Hepatocyte (in vitro differentiated cells): ENCODE measurements around the gene C9orf152.

ENCODE experiments used
- EZH2 ChIP-seq: fragments of 200-600 bp; sonication (generic); IDR thresholded peaks from 2 replicates; pipeline ENCODE4 v1.6.1; 2016; ENCODE audit warnings: antibody characterized with exemption, mild to moderate bottlenecking, borderline replicate concordance
- EZH2phosphoT487 ChIP-seq: fragments of 200-600 bp; sonication (generic); IDR thresholded peaks from one replicate; pipeline ENCODE4 v1.6.1; 2018; ENCODE audit warnings: antibody characterized with exemption, mild to moderate bottlenecking, low read depth, moderate library complexity; ENCODE audit not compliant: unreplicated experiment, severe bottlenecking
- TF ChIP-seq, protein P1 (sequence below): fragments of 200-600 bp; sonication (generic); IDR thresholded peaks from 2 replicates; pipeline ENCODE4 v1.5.1; 2016; ENCODE audit warnings: antibody characterized with exemption, mild to moderate bottlenecking; ENCODE audit not compliant: poor library complexity

DNA sequence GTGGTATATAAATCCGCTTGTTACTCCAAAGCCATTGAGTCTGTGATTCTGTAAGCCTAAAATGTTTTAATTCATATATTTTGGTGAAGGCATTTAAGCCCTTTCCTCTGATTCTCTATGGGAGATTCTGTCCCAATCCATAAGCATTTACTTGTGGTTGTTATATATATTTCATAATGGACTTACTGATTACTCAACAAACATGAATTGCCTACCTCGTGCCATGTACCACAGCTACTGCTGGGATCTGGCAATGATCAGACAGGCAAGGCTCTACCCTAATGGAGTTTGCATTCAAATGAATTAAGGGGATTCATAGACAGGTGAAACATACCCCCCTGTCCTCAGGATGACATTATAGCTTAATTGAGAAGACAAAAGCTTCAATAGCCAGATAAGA lies 54.5 kb downstream of the C9orf152 start:
- TF ChIP-seq, protein P1, sequence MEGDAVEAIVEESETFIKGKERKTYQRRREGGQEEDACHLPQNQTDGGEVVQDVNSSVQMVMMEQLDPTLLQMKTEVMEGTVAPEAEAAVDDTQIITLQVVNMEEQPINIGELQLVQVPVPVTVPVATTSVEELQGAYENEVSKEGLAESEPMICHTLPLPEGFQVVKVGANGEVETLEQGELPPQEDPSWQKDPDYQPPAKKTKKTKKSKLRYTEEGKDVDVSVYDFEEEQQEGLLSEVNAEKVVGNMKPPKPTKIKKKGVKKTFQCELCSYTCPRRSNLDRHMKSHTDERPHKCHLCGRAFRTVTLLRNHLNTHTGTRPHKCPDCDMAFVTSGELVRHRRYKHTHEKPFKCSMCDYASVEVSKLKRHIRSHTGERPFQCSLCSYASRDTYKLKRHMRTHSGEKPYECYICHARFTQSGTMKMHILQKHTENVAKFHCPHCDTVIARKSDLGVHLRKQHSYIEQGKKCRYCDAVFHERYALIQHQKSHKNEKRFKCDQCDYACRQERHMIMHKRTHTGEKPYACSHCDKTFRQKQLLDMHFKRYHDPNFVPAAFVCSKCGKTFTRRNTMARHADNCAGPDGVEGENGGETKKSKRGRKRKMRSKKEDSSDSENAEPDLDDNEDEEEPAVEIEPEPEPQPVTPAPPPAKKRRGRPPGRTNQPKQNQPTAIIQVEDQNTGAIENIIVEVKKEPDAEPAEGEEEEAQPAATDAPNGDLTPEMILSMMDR = no peak
- TF ChIP-seq EZH2 = no peak
- TF ChIP-seq EZH2phosphoT487 = no peak
